Vagina (tissue), 2 donors: ENCODE results near the gene NDUFS7. TPM values are rescaled to one million over a fixed set of nuclear protein-coding genes. Genes with fewer than 3 reads are reported as not detected.

Experiments used
- DNase-seq, 2 donors: peaks; one replicate each; pipeline ENCODE4 v3.0.0-alpha.2; 2017; ENCODE audit errors: extremely low spot score in 2 of 2
- H3K27ac ChIP-seq: fragments of 200-600 bp; sonication (generic); one replicate; pipeline ENCODE4 v1.5.1; 2019
- H3K27me3 ChIP-seq: fragments of 200-600 bp; sonication (generic); one replicate; pipeline ENCODE4 v1.5.1; 2019
- H3K36me3 ChIP-seq, 2 donors: fragments of 200-600 bp; sonication (generic); one replicate each; pipeline ENCODE4 v1.5.1; 2017 to 2019
- H3K4me1 ChIP-seq: fragments of 200-600 bp; sonication (generic); one replicate; pipeline ENCODE4 v1.5.1; 2019
- H3K4me3 ChIP-seq, 2 donors: fragments of 200-600 bp; sonication (generic); 1 replicate in 1 of 2; 2 replicates in 1 of 2; pipeline ENCODE4 v1.5.1; 2016 to 2019
- H3K9me3 ChIP-seq: fragments of 200-600 bp; sonication (generic); one replicate; pipeline ENCODE4 v1.5.1; 2019
- POLR2A ChIP-seq, 2 donors: fragments of 450-650 bp; IDR thresholded peaks; one replicate each; pipeline ENCODE4 v1.6.1; 2017; ENCODE audit warnings: antibody characterized with exemption in 2 of 2, mild to moderate bottlenecking in 2 of 2, moderate library complexity in 2 of 2
- POLR2AphosphoS5 ChIP-seq, 2 donors: sonication (generic); formaldehyde crosslinking; IDR thresholded peaks; one replicate each; pipeline ENCODE4 v1.9.0; 2017; ENCODE audit warnings: antibody characterized with exemption in 2 of 2, mild to moderate bottlenecking in 2 of 2, low read depth in 1 of 2; ENCODE audit not compliant: insufficient read depth in 1 of 2
- intact Hi-C: fragments of 100-400 bp; cut with DNase I; formaldehyde crosslinking; loops from one replicate; pipeline ENCODE4 v1.15.1; 2023
- total RNA-seq: library from RNA; depleted of rRNA; stranded (reverse); fragments of >200 nt; gene quantifications from one replicate; pipeline ENCODE4 v1.2.3, GENCODE V29; 2016
- TF ChIP-seq, protein P1 (sequence below), 3 experiments: fragments of 450-650 bp in 2 of 3; fragments of 200-600 bp in 1 of 3; sonication (generic) in 1 of 3; IDR thresholded peaks; one replicate each; pipeline ENCODE4 v1.5.1; 2017 to 2019; ENCODE audit warnings: antibody characterized with exemption in 3 of 3, mild to moderate bottlenecking in 2 of 3, moderate library complexity in 2 of 3

The NDUFS7 gene
- total RNA-seq, 1 donor from 2014 or later, result 141 TPM

DNA sequence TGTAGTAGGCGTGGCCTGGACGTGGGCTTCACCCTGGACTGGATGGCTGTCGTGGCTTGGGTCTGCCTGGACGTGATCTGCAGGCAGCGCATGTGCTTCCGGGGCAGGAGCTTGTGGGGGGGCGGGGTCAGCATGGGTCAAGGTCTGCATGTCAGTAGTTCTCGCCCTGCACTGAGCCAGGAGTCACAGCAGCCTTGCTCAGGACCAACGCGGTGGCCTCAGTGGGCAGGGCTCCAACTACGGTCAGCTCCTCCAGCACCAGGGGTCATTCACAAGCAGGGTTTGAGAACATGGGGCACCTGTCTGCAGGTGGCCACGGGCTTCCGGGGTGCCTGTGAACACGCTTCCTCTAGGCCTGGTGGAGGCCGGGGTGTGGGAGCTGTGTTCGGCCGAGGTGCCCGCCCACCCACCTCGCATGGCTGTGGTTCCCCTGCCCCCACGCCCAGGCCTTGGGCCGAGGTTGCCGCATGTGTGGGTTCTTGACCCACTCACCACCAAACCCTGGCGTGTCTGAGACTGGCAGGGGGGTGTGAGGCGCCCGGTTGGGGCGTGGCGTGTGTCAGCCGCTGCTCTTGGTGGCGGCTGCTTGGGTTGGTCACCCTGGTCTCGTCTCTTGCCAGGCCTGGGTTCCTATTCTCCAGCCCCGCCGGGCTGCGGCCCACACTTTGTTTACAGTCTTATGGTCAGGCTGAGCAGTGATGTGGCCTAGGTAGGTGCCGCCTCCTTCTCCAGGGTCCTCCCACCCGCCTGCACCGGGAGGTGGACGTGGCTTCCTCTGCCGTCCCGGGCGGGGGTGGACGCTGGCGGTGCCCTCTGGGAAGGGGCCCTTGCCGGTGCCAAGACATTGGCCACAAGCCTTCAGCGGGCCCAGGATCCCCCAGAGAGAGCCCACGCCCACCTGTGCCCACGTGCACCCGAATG is 49.7 kb downstream of the NDUFS7 start:
- Histone ChIP-seq H3K9me3 (no peaks in the 10 kb centered on the region), H3K36me3 (peaks cover 0 to 65% of the 10 kb centered on the region in 2 donors), H3K4me3 (no peak overlapping the region), H3K4me1 (peaks cover 6% of the 10 kb centered on the region), H3K27ac (no peak overlapping the region), H3K27me3 (no peaks in the 10 kb centered on the region)
- intact Hi-C loops, result no loop called here
- no peak for DNase-seq
- TF ChIP-seq, protein P1, sequence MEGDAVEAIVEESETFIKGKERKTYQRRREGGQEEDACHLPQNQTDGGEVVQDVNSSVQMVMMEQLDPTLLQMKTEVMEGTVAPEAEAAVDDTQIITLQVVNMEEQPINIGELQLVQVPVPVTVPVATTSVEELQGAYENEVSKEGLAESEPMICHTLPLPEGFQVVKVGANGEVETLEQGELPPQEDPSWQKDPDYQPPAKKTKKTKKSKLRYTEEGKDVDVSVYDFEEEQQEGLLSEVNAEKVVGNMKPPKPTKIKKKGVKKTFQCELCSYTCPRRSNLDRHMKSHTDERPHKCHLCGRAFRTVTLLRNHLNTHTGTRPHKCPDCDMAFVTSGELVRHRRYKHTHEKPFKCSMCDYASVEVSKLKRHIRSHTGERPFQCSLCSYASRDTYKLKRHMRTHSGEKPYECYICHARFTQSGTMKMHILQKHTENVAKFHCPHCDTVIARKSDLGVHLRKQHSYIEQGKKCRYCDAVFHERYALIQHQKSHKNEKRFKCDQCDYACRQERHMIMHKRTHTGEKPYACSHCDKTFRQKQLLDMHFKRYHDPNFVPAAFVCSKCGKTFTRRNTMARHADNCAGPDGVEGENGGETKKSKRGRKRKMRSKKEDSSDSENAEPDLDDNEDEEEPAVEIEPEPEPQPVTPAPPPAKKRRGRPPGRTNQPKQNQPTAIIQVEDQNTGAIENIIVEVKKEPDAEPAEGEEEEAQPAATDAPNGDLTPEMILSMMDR (IDR thresholded peaks at IDR 0.05), result no peak
- TF ChIP-seq POLR2AphosphoS5 (IDR thresholded peaks at IDR 0.05; ENCODE audit: insufficient read depth in 1 of 2, low read depth in 1 of 2) (no peak), POLR2A (IDR thresholded peaks at IDR 0.05) (no peak)

DNA sequence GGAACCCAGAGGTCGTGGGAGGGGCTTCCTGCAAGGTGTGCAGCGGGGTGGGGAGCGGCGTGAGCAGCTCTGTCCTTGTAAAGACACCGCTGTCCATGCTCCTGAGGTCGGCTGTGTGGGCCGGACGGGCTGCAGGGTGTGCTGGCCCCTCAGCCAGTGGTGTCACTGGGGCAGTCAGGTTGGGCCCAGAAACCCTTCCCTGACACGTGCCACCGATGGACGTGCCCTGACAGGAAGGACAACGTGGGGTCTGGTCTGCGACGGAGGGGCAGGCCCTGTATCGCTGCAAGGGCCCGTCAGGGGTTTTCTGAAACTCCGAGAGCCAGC is 50.3 kb downstream of the NDUFS7 start:
- H3K9me3 ChIP-seq, result no peaks in the 10 kb centered on the region
- intact Hi-C loops, result no loop called here
- no peak overlapping the region for H3K27ac ChIP-seq
- peaks cover 0 to 59% of the 10 kb centered on the region in 2 donors for H3K36me3 ChIP-seq
- H3K4me3 ChIP-seq, result no peak overlapping the region
- H3K27me3 ChIP-seq, result no peaks in the 10 kb centered on the region
- no peak for DNase-seq
- TF ChIP-seq POLR2AphosphoS5 (IDR thresholded peaks at IDR 0.05; ENCODE audit: insufficient read depth in 1 of 2, low read depth in 1 of 2) (no peak), POLR2A (IDR thresholded peaks at IDR 0.05) (no peak)
- TF ChIP-seq, protein P1 (IDR thresholded peaks at IDR 0.05), result no peak
- peaks cover 9% of the 10 kb centered on the region for H3K4me1 ChIP-seq

DNA sequence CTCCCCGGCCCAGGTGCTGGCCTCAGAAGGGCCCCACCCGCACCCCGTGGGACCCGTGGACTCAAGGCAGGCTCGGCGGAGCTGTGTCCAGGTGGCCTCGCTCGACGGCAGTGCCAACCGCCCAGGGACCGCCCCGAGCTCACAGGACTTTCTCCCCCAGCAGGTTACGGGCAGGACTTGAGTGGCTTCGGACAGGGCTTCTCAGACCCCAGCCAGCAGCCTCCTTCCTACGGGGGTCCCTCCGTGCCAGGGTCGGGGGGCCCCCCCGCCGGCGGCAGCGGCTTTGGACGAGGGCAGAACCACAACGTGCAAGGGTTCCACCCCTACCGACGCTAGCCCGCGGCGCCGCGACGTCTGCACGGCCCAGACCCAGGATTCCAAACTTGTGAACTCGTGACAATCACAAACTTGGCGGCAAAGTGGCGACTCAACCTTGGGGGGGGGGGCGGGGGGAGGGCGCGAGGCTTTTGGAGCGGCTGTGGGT is 50.9 kb downstream of the NDUFS7 start:
- intact Hi-C loops, result no loop called here
- Histone ChIP-seq H3K4me1 (peaks cover 15% of the 10 kb centered on the region), H3K9me3 (no peaks in the 10 kb centered on the region), H3K4me3 (no peak overlapping the region), H3K27ac (no peak overlapping the region), H3K27me3 (no peaks in the 10 kb centered on the region), H3K36me3 (peaks cover 0 to 56% of the 10 kb centered on the region in 2 donors)
- DNase-seq, result no peak
- TF ChIP-seq POLR2AphosphoS5 (IDR thresholded peaks at IDR 0.05; ENCODE audit: insufficient read depth in 1 of 2, low read depth in 1 of 2) (no peak), POLR2A (IDR thresholded peaks at IDR 0.05) (no peak)
- TF ChIP-seq, protein P1 (IDR thresholded peaks at IDR 0.05), result no peak

DNA sequence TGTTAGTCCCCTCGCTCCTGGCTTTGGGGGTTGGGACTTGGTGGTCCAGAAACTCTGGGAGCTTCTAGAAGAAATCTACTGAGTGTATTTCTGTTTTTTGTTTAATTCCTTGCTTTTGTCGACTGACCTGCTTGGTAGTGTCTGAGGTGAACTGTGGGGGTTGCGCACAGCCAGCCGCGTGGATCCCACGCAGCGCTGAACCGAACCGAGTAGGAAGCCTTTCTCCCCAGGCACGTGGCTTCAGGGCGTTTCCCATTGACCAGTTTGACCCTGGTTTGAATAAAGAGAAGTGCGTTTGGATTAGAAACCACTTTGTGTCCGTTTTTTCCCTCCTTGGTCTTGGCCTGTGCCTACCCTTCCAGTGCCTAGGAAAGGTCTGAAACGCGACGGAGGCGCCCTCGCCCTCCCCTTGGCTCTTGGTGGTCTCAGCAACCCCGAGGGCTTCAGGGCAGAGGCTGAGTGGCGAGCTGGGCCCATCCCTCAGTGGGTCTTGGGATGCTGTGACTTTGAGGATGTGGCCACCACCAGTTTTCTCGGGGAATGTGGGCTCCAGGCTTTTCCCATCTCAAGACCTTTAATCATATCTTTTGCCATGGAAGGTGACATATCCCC is 51.8 kb downstream of the NDUFS7 start:
- Histone ChIP-seq H3K36me3 (peaks cover 0 to 56% of the 10 kb centered on the region in 2 donors), H3K4me1 (peaks cover 24% of the 10 kb centered on the region), H3K27ac (no peak overlapping the region), H3K9me3 (no peaks in the 10 kb centered on the region), H3K4me3 (no peak overlapping the region), H3K27me3 (no peaks in the 10 kb centered on the region)
- no peak for DNase-seq
- TF ChIP-seq POLR2AphosphoS5 (IDR thresholded peaks at IDR 0.05; ENCODE audit: insufficient read depth in 1 of 2, low read depth in 1 of 2), result no peak
- TF ChIP-seq POLR2A (IDR thresholded peaks at IDR 0.05), result no peak
- TF ChIP-seq, protein P1 (IDR thresholded peaks at IDR 0.05), result no peak
- intact Hi-C loops, result no loop called here
